NCI-H2196 treated with DMSO at 0.1 percent for 48 hours (cell line): Measurements from ENCODE around the gene CCND1.
A peak's percentile ranks its signal among the peaks of the same experiment; 100 is the strongest.
"Not testable (repeated sequence)": the region's sequence is repeated elsewhere in the genome, so short reads cannot be mapped to it uniquely, and the experiment has no call there.

Source experiments
- DNase-seq: peaks from one replicate; lab custom pipeline; 2025; ENCODE audit not compliant: unreplicated experiment; lab: John Stamatoyannopoulos, UW

Gene CCND1

GRCh38 chr11:69686856-69687255 is 45.9 kb downstream of the CCND1 start:
- no peak for DNase-seq

- not testable (repeated sequence) for DNase-seq
Measured at GRCh38 chr11:69687969-69688771, 47.2 kb downstream of the CCND1 start.

GRCh38 chr11:69689484-69690319 is 48.7 kb downstream of the CCND1 start:
- DNase-seq, result no peak

GRCh38 chr11:69691463-69691862 is 50.5 kb downstream of the CCND1 start:
- no peak for DNase-seq

GRCh38 chr11:69692422-69692821 is 51.5 kb downstream of the CCND1 start:
- DNase-seq, result no peak

- DNase-seq, result no peak
Measured at GRCh38 chr11:69694781-69695180, 53.8 kb downstream of the CCND1 start.

- no peak for DNase-seq
Measured at GRCh38 chr11:69695581-69695980, 54.6 kb downstream of the CCND1 start.

GRCh38 chr11:69695995-69696394 is 55.0 kb downstream of the CCND1 start:
- not testable (repeated sequence) for DNase-seq

GRCh38 chr11:69696749-69697468 is 56.0 kb downstream of the CCND1 start:
- DNase-seq, result peak; percentile 36

GRCh38 chr11:69697469-69697843 is 56.5 kb downstream of the CCND1 start:
- no peak for DNase-seq

- DNase-seq, result no peak
Measured at GRCh38 chr11:69697861-69698260, 56.9 kb downstream of the CCND1 start.

- no peak for DNase-seq
Measured at GRCh38 chr11:69698362-69698761, 57.4 kb downstream of the CCND1 start.

GRCh38 chr11:69699213-69699612 is 58.3 kb downstream of the CCND1 start:
- DNase-seq, result peak; percentile 29

GRCh38 chr11:69700278-69701140 is 59.6 kb downstream of the CCND1 start:
- DNase-seq, result peak; percentile 73

GRCh38 chr11:69702239-69702691 is 61.3 kb downstream of the CCND1 start:
- no peak for DNase-seq

GRCh38 chr11:69702769-69703452 is 62.0 kb downstream of the CCND1 start:
- DNase-seq, result no peak

GRCh38 chr11:69703453-69703767 is 62.5 kb downstream of the CCND1 start:
- no peak for DNase-seq
